ENCODE results near the gene CAPN12. TPM values are rescaled to one million over a fixed set of nuclear protein-coding genes. Genes with fewer than 3 reads are reported as not detected.

The CAPN12 gene
- total RNA-seq, 1 donor from 2014 or later, result 18.2 TPM

DNA sequence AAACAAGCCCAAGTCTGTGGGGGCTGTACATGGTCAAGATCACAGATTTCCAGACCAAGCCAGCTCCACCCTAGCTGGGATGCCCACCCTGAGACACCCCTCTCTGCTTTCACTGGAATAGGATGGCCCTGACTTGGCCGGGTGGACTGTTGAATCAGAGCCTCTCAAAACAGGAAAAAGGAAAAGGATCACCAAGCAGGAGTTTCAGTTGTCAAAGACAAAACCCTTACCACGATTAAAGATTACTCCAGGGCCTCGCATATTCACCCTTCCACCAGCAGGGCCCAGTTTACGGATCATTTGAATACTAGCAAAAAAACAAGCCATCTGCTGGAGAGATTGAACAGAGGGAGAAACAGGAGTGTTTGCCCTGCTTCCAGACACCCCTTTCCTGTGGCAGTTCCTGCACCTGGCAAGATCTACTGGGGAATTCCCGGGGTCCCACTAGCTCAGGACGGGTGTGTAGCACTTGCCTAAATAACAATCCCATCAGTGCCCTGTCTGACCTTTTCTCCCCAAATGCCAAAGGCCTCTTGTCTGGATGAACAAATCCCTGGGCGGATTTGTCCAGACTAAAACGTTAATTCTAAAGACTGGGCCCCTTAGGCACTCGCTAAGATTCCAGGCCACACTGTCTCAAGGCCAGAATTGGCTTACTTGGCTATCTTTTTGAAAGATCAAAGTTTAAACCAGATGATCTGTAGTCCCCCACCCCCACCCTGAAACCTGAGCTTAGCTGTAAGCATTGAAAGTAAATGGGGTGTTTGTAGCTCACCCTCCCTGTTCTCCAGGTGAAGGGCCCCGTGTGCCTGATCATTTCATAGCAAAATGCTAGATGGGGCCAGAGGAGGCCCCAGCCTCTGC, 58.4 kb downstream of the CAPN12 start:
- Histone ChIP-seq H3K4me1 (peaks cover 98% of the 10 kb centered on the region), H3K27ac (peak overlapping the region; percentile 91), H3K36me3 (no peaks in the 10 kb centered on the region), H3K4me3 (no peak overlapping the region), H3K9me3 (no peaks in the 10 kb centered on the region), H3K27me3 (ENCODE audit: low read depth) (no peaks in the 10 kb centered on the region)
- DNase-seq (no peak), ATAC-seq (peak in 1 of 2 donors; percentile 2)
- peak; percentile 46 for TF ChIP-seq CTCF (IDR thresholded peaks at IDR 0.05)
- intact Hi-C loops (cut with DNase I), result no loop called here

GRCh38 chr19:38684862-38685665, 59.2 kb downstream of the CAPN12 start:
- intact Hi-C loops (cut with DNase I), result no loop called here

DNA sequence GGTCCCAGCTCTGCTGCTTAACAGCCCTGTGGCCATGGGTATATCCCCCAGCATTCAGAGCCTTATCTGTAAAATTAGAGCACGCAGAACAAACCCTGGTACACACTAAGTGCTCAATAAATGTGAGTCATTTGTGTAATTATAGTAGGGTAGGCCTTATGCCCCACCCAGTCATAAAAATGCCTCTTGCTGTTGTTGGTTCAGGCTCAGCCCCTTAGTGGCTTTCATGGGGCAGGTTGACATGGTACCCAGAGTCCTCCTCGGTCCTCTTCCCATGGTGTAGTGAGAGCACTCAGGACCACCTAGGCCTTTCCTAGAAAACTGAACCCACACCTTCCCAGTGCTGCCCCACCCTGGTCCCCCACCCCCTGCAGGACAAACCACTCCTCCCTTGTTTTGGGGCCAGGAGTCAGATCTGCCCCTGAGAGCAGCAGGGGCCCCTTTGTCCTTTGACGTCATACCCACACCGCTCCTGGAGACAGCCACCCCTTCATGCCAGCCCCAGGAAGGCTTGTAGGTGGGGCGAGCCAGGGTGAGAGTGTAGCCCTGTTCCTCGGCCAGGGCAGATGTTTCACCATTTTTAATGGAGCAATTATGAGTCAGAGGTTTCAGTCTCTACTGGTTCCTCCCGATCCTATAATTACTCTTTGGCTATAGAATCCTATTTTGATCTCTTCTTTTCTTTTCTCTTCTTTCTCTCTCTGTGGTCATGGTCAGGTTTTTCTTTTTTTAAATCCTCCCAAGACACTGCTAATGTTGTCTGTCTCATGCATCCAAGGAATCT, 60.0 kb downstream of the CAPN12 start:
- Histone ChIP-seq H3K4me1 (peaks cover 97% of the 10 kb centered on the region), H3K27me3 (ENCODE audit: low read depth) (no peaks in the 10 kb centered on the region), H3K36me3 (peaks cover 3% of the 10 kb centered on the region), H3K4me3 (no peak overlapping the region), H3K9me3 (no peaks in the 10 kb centered on the region), H3K27ac (peak overlapping the region; percentile 91)
- ATAC-seq (peak; percentile 75 to 78), DNase-seq (peak; percentile 80)
- intact Hi-C loops (cut with DNase I), result no loop called here
- no peak for TF ChIP-seq CTCF (IDR thresholded peaks at IDR 0.05)

More at GRCh38 chr19:38684862-38685665, 59.2 kb downstream of the CAPN12 start:
- peak overlapping the region; percentile 91 for H3K27ac ChIP-seq
- no peak for TF ChIP-seq CTCF (IDR thresholded peaks at IDR 0.05)
- ATAC-seq (no peak), DNase-seq (no peak)
- H3K27me3 ChIP-seq (ENCODE audit: low read depth), result no peaks in the 10 kb centered on the region
- peaks cover 98% of the 10 kb centered on the region for H3K4me1 ChIP-seq
- no peaks in the 10 kb centered on the region for H3K36me3 ChIP-seq
- no peak overlapping the region for H3K4me3 ChIP-seq
- no peaks in the 10 kb centered on the region for H3K9me3 ChIP-seq

- Histone ChIP-seq H3K27ac (peak overlapping the region; percentile 91), H3K9me3 (no peaks in the 10 kb centered on the region), H3K27me3 (ENCODE audit: low read depth) (no peaks in the 10 kb centered on the region), H3K4me3 (no peak overlapping the region), H3K36me3 (peaks cover 3% of the 10 kb centered on the region), H3K4me1 (peaks cover 96% of the 10 kb centered on the region)
- DNase-seq, result peak; percentile 90
- intact Hi-C loops (cut with DNase I), result no loop called here
- TF ChIP-seq CTCF (IDR thresholded peaks at IDR 0.05), result no peak
- ATAC-seq, result peak; percentile 94
These were observed 60.7 kb downstream of the CAPN12 start for GRCh38 chr19:38683393-38684077.

Data from lower lobe of right lung (tissue), 2 donors.